NT2/D1 (cell line): ENCODE results near the gene RFC5.

Experiments
- SUZ12 ChIP-seq: IDR thresholded peaks from 2 replicates; pipeline ENCODE4 v1.6.1; 2011; ENCODE audit not compliant: insufficient read length, insufficient read depth; ENCODE audit errors: extremely low read depth
- YY1 ChIP-seq: IDR thresholded peaks from 2 replicates; pipeline ENCODE4 v1.6.1; 2011; ENCODE audit not compliant: insufficient read length, insufficient read depth
- ZNF274 ChIP-seq: IDR thresholded peaks from 2 replicates; pipeline ENCODE4 v1.6.1; 2011; ENCODE audit warnings: mild to moderate bottlenecking, low read depth, low read length

GRCh38 chr12:117970334-117970733, 46.2 kb upstream of the RFC5 start:
- no peak for TF ChIP-seq YY1
- TF ChIP-seq ZNF274, result no peak
- no peak for TF ChIP-seq SUZ12
